A549 (cell line): ENCODE results near the gene KCNN3. TPM values are rescaled to one million over a fixed set of nuclear protein-coding genes. Genes with fewer than 3 reads are reported as not detected.
A peak's percentile ranks its signal among the peaks of the same experiment; 100 is the strongest.

ENCODE experiments used
- ATAC-seq, 2 experiments: fragments of 200-7000 bp in 1 of 2; fragments of >200 bp in 1 of 2; cut with Nextera tagmentation in 1 of 2; cut with Tn5 transposase in 1 of 2; 3 replicates each; pipeline versions ENCODE4 v1.8.0 to v1.9.1; 2018 to 2020; ENCODE audit warnings: mild to moderate bottlenecking in 1 of 2, moderate library complexity in 1 of 2
- CTCF ChIA-PET: fragments of 300-600 bp; sonication (Branson Sonifier 250); formaldehyde crosslinking; extraction: SDS; loops from one replicate; lab custom pipeline; 2021; ENCODE audit warnings: antibody characterized with exemption, inconsistent platforms; lab: Yijun Ruan, JAX
- POLR2A ChIA-PET: fragments of 350-600 bp; formaldehyde crosslinking; extraction: SDS; loops from one replicate; lab custom pipeline; 2021; ENCODE audit warnings: antibody characterized with exemption, inconsistent platforms; lab: Yijun Ruan, JAX
- DNase-seq, 2 experiments: peaks; one replicate each; pipeline versions ENCODE4 v3.0.0 to v3.0.0-alpha.2; 2011 to 2016; ENCODE audit warnings: low read depth in 1 of 2, low spot score in 1 of 2
- FAIRE-seq: peaks from 2 replicates; lab custom pipeline; 2011; peaks lifted over from hg19 to GRCh38; lab: Jason Lieb, UNC
- H3K27ac ChIP-seq, 2 experiments: fragments of >200 bp; sonication (Bioruptor Twin); formaldehyde crosslinking; 3 replicates each; pipeline ENCODE4 v1.5.1; 2016 to 2017
- H3K4me1 ChIP-seq: fragments of >200 bp; sonication (Bioruptor Twin); formaldehyde crosslinking; 3 replicates; pipeline ENCODE4 v1.6.1; 2016
- H3K4me2 ChIP-seq: fragments of >200 bp; sonication (Bioruptor Twin); formaldehyde crosslinking; 3 replicates; pipeline ENCODE4 v1.6.1; 2016
- H3K4me3 ChIP-seq: fragments of >200 bp; sonication (Bioruptor Twin); formaldehyde crosslinking; 3 replicates; pipeline ENCODE4 v1.5.1; 2016
- H3K9me3 ChIP-seq: fragments of >200 bp; sonication (Bioruptor Twin); formaldehyde crosslinking; 3 replicates; pipeline ENCODE4 v1.6.1; 2016
- BCL3 ChIP-seq: fragments of >200 bp; sonication (Bioruptor Twin); formaldehyde crosslinking; IDR thresholded peaks from 3 replicates; pipeline ENCODE4 v1.6.1; 2016
- BHLHE40 ChIP-seq: IDR thresholded peaks from 2 replicates; pipeline ENCODE4 v1.6.1; 2012; ENCODE audit warnings: low read depth, low read length, inconsistent platforms
- CBX8 ChIP-seq: fragments of 200-600 bp; sonication (generic); IDR thresholded peaks from 2 replicates; pipeline ENCODE4 v1.6.1; 2016
- CEBPB ChIP-seq, 2 experiments: fragments of >200 bp in 1 of 2; sonication (Bioruptor Twin) in 1 of 2; formaldehyde crosslinking in 1 of 2; IDR thresholded peaks; 2 replicates each; pipeline ENCODE4 v1.6.1; 2012 to 2016
- CHD4 ChIP-seq: fragments of 200-600 bp; sonication (generic); IDR thresholded peaks from 2 replicates; pipeline ENCODE4 v1.6.1; 2016; ENCODE audit warnings: antibody characterized with exemption, mild to moderate bottlenecking, borderline replicate concordance
- ESRRA ChIP-seq: fragments of 150-350 bp; IDR thresholded peaks from 2 replicates; pipeline ENCODE4 v1.6.1; 2014; ENCODE audit warnings: mild to moderate bottlenecking, low read length, borderline replicate concordance
- FOSL2 ChIP-seq, 2 experiments: fragments of 450-650 bp in 1 of 2; fragments of >200 bp in 1 of 2; sonication (Bioruptor Twin) in 1 of 2; formaldehyde crosslinking; IDR thresholded peaks; 2 replicates each; pipeline versions ENCODE4 v1.5.0 to v1.6.1; 2016 to 2020; ENCODE audit warnings: mild to moderate bottlenecking in 1 of 2, moderate library complexity in 1 of 2
- JUN ChIP-seq, 2 experiments: fragments of >200 bp; sonication (Bioruptor Twin); formaldehyde crosslinking; IDR thresholded peaks; 2 replicates in 1 of 2; 3 replicates in 1 of 2; pipeline ENCODE4 v1.6.1; 2016 to 2017
- MAX ChIP-seq: IDR thresholded peaks from 2 replicates; pipeline ENCODE4 v1.6.1; 2012
- NPAS2 ChIP-seq: fragments of 250-450 bp; sonication (Bioruptor Pico); IDR thresholded peaks from 2 replicates; pipeline ENCODE4 v1.8.0; 2022; ENCODE audit warnings: mild to moderate bottlenecking, moderate library complexity, borderline replicate concordance
- PHF8 ChIP-seq: fragments of 200-600 bp; sonication (generic); IDR thresholded peaks from 2 replicates; pipeline ENCODE4 v1.6.1; 2016; ENCODE audit warnings: low read depth, mild to moderate bottlenecking, antibody characterized with exemption, moderate library complexity, borderline replicate concordance
- POLR2A ChIP-seq: IDR thresholded peaks from 2 replicates; pipeline ENCODE4 v1.6.1; 2012; ENCODE audit warnings: mild to moderate bottlenecking, low read length
- RAD21 ChIP-seq, 2 experiments: fragments of >200 bp in 1 of 2; sonication (Bioruptor Twin) in 1 of 2; formaldehyde crosslinking in 1 of 2; IDR thresholded peaks in 1 of 2; conservative IDR thresholded peaks in 1 of 2; 2 replicates in 1 of 2; 3 replicates in 1 of 2; pipeline ENCODE4 v1.6.1; 2012 to 2018; ENCODE audit warnings: inconsistent platforms in 1 of 2
- RFX5 ChIP-seq: fragments of 450-650 bp; IDR thresholded peaks from 2 replicates; pipeline ENCODE4 v1.7.1; 2014; ENCODE audit warnings: antibody characterized with exemption, mild to moderate bottlenecking, moderate library complexity
- SMC3 ChIP-seq: fragments of >200 bp; sonication (Bioruptor Twin); formaldehyde crosslinking; IDR thresholded peaks from 3 replicates; pipeline ENCODE4 v1.6.1; 2018; ENCODE audit warnings: inconsistent platforms
- TP53 ChIP-seq: fragments of 250-450 bp; sonication (Bioruptor Pico); IDR thresholded peaks from 2 replicates; pipeline ENCODE4 v1.5.0; 2021; ENCODE audit warnings: mild to moderate bottlenecking, moderate library complexity
- ZFP36 ChIP-seq: fragments of 450-650 bp; IDR thresholded peaks from 2 replicates; pipeline ENCODE4 v1.6.1; 2014; ENCODE audit warnings: borderline replicate concordance; ENCODE audit not compliant: partially characterized antibody
- WGBS: methylation state at CpG from one replicate; pipeline ENCODE4 v1.1.6; 2017; ENCODE audit errors: missing lambda C conversion rate; 5-methylcytosine and 5-hydroxymethylcytosine counted together
- polyA plus RNA-seq, 4 experiments: library from polyadenylated mRNA; depleted of rRNA in 3 of 4; stranded (reverse); fragments of >200 nt; fragmentation: RNase III in 1 of 4; extraction: RNeasy Plus Mini Kit Qiagen cat#74134 plus additional on column Dnase treatment in 1 of 4; gene quantifications; 2 replicates in 3 of 4; 3 replicates in 1 of 4; pipeline ENCODE4 v1.2.3, GENCODE V29; 2011 to 2017
- TF ChIP-seq, protein P1 (sequence below): fragments of 200-600 bp; sonication (generic); IDR thresholded peaks from 2 replicates; pipeline ENCODE4 v1.6.1; 2016; ENCODE audit warnings: antibody characterized with exemption, mild to moderate bottlenecking, moderate library complexity

Gene KCNN3
- polyA plus RNA-seq, 2 of the 4 experiments (the other 2 are of a cell fraction): 0.01 to 0.03 TPM

DNA sequence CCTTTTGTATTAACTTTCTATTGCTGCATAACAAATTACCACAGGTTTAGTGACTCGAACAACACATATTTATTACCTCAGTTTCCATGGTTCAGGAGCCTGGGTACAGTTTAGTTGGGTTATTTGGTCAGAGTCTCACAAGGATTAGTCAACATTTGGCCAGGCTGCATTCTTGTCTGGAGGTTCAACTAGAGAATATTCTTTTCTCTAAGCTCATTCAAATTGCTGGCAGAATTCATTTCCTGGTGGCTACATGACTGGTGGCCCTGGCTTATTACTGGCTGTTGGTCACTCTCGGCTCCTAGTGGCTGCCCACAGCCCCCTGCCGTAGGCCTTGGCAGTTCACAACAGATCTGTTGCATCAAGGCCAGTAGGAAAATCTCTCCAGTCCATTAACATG lies 181.0 kb downstream of the KCNN3 start:
- ChIA-PET CTCF (no interaction called here), POLR2A (no interaction called here)
- Histone ChIP-seq H3K27ac (no peak overlapping the region), H3K4me1 (no peaks in the 10 kb centered on the region), H3K9me3 (no peaks in the 10 kb centered on the region), H3K4me3 (no peak overlapping the region), H3K4me2 (no peak overlapping the region)
- TF ChIP-seq ESRRA (no peak), CBX8 (peak; percentile 69; the same call in 1 of the 2 replicates)
- DNase-seq (no peak), ATAC-seq (no peak), FAIRE-seq (no peak)
- 54% methylated on average over 3 of the region's 3 CpGs for WGBS

DNA sequence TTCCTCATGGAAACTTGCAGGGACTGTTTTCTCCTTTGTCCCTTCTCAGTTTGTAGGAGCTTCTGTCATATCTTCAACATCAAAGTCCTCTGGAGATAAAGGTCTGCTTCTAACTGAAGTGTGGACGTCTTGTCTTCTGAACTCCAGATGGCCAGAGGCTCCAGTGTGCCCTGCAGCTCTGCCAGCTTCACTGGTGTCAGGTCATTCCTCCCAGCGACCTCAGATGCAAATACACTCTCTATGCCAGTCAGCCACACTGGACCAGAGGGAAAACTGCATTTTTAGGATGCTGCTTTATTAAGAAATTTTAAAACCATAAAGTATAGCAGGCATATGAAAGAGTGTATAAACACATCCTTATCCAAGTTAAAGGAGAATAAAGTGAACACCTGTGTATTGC lies 183.6 kb downstream of the KCNN3 start:
- POLR2A ChIA-PET: no interaction called here
- no peak for FAIRE-seq

DNA sequence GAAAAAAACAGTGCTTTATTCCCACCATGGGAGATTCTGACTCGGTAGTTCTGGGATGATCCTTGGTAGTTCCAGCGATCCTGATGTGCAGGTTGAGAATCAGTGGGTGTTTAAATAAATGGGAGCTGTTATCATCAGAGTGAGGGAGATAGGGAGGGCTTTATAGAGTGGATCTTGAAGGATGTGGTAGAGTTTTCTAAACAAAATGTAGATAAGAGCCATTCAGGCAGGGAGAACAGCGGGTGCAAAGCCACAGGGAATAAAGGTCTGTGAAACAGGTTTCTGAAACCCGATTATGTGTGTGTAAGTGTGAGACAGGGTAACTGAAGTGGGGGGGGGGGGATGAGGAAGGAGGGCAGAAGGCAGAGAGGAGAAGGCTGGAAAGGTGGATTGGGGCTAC lies 186.3 kb downstream of the KCNN3 start:
- no peaks in the 10 kb centered on the region for H3K4me1 ChIP-seq
- no peak overlapping the region for H3K4me3 ChIP-seq
- ChIA-PET POLR2A (no interaction called here), CTCF (interaction anchor here (1.6 to 2.9 kb wide), 4 partner anchors 14 to 194 kb away, joined by 3 to 14 read pairs (median 8); no protein-coding TSS in a partner anchor)
- H3K27ac ChIP-seq: no peak overlapping the region
- H3K9me3 ChIP-seq: no peaks in the 10 kb centered on the region
- ATAC-seq (no peak), DNase-seq (no peak), FAIRE-seq (no peak)
- 64% methylated on average over 4 of the region's 4 CpGs for WGBS
- TF ChIP-seq POLR2A: no peak
- no peak for TF ChIP-seq BCL3
- no peak for TF ChIP-seq SMC3
- TF ChIP-seq CBX8: no peak
- no peak for TF ChIP-seq FOSL2 (IDR thresholded peaks at IDR 0.05)
- no peak for TF ChIP-seq FOSL2 (CRISPR knock-in tag; IDR thresholded peaks at IDR 0.05)
- no peak for TF ChIP-seq BHLHE40
- no peak for TF ChIP-seq CHD4
- no peak for TF ChIP-seq RFX5
- no peak for TF ChIP-seq JUN (IDR thresholded peaks at IDR 0.05)
- no peak for TF ChIP-seq ZFP36
- no peak for TF ChIP-seq TP53 (CRISPR knock-in tag)
- no peak for TF ChIP-seq NPAS2 (CRISPR knock-in tag)
- no peak overlapping the region for H3K4me2 ChIP-seq

More for the DNA sequence above, 183.6 kb downstream of the KCNN3 start:
- Histone ChIP-seq H3K4me2 (no peak overlapping the region), H3K4me3 (no peak overlapping the region), H3K27ac (no peak overlapping the region), H3K4me1 (no peaks in the 10 kb centered on the region), H3K9me3 (no peaks in the 10 kb centered on the region)
- TF ChIP-seq CHD4 (no peak), CEBPB (IDR thresholded peaks at IDR 0.05) (no peak), FOSL2 (IDR thresholded peaks at IDR 0.05) (no peak), FOSL2 (CRISPR knock-in tag; IDR thresholded peaks at IDR 0.05) (no peak), MAX (no peak), RAD21 (conservative IDR thresholded peaks at IDR 0.05 in 1 of 2, IDR thresholded peaks at IDR 0.05 in 1 of 2) (no peak), PHF8 (no peak)
- TF ChIP-seq, protein P1, sequence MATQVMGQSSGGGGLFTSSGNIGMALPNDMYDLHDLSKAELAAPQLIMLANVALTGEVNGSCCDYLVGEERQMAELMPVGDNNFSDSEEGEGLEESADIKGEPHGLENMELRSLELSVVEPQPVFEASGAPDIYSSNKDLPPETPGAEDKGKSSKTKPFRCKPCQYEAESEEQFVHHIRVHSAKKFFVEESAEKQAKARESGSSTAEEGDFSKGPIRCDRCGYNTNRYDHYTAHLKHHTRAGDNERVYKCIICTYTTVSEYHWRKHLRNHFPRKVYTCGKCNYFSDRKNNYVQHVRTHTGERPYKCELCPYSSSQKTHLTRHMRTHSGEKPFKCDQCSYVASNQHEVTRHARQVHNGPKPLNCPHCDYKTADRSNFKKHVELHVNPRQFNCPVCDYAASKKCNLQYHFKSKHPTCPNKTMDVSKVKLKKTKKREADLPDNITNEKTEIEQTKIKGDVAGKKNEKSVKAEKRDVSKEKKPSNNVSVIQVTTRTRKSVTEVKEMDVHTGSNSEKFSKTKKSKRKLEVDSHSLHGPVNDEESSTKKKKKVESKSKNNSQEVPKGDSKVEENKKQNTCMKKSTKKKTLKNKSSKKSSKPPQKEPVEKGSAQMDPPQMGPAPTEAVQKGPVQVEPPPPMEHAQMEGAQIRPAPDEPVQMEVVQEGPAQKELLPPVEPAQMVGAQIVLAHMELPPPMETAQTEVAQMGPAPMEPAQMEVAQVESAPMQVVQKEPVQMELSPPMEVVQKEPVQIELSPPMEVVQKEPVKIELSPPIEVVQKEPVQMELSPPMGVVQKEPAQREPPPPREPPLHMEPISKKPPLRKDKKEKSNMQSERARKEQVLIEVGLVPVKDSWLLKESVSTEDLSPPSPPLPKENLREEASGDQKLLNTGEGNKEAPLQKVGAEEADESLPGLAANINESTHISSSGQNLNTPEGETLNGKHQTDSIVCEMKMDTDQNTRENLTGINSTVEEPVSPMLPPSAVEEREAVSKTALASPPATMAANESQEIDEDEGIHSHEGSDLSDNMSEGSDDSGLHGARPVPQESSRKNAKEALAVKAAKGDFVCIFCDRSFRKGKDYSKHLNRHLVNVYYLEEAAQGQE: no peak
- CTCF ChIA-PET: interaction anchor here (1.2 to 1.7 kb wide), 3 partner anchors 17 to 73 kb away, joined by 4 to 9 read pairs (median 8); no protein-coding TSS in a partner anchor
- peak; percentile 34 to 50; a peak in 3 of 6 replicates for ATAC-seq
- DNase-seq: no peak
- 10% methylated on average over 2 of the region's 2 CpGs for WGBS
